Non-pigmented ciliary epithelial cell (primary cell): Measurements from ENCODE around the gene KCNJ16.
"Not testable (repeated sequence)": the region's sequence is repeated elsewhere in the genome, so short reads cannot be mapped to it uniquely, and the experiment has no call there.

Experiments used
- DNase-seq: peaks from one replicate; pipeline ENCODE4 v3.0.0-alpha.2; 2010; ENCODE audit warnings: low read depth

The KCNJ16 gene

GRCh38 chr17:70074956-70075355 lies at the start of gene KCNJ16:
Gene KCNJ16, plus strand, starts transcription at chr17:70075225. Its CDS starts 56,863 bp downstream, at chr17:70132088.
- DNase-seq = no peak

DNA sequence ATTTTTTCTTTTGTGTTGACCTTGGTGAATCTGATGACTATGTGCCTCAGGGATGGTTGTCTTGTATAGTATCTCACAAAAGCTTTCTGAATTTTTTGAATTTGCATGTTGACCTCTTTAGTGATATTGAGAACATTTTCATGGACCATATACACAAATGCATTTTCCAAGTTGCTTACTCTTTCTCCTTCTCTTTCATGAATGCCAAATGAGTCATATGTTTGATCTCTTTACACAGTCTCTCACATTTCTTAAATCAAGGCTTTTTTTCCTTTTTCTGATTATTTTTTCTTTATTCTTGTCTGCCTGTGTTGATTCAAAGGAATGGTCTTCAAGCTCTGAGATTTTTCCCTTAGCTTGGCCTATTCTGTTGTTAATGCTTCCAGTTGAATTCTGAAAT lies 46.6 kb upstream of the KCNJ16 start:
- DNase-seq = no peak

GRCh38 chr17:70028978-70029767 lies 45.9 kb upstream of the KCNJ16 start:
- no peak for DNase-seq

GRCh38 chr17:70030371-70030770 lies 44.7 kb upstream of the KCNJ16 start:
- no peak for DNase-seq

DNA sequence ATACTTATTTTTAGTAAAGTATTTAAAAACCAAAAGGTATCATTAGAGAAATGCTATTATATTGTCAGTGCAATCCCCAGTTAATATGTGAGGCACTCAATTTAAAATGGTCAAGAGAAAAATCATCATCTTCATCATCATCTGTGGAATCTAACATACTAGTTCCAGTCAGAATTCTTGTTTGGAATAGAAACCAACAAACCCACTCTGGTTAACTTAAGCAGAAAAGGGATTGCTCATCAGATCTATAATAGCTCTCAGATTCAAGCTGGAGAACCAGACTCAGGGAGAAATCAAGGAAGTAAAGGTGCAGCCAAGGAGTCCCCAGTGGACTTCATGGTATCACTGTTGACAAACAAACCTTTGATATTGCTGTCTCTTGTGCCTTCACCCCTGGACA lies 43.7 kb upstream of the KCNJ16 start:
- no peak for DNase-seq

- no peak for DNase-seq
Observed at GRCh38 chr17:70033165-70033564, 41.9 kb upstream of the KCNJ16 start.

- no peak for DNase-seq
Observed at GRCh38 chr17:70034158-70034557, 40.9 kb upstream of the KCNJ16 start.

DNA sequence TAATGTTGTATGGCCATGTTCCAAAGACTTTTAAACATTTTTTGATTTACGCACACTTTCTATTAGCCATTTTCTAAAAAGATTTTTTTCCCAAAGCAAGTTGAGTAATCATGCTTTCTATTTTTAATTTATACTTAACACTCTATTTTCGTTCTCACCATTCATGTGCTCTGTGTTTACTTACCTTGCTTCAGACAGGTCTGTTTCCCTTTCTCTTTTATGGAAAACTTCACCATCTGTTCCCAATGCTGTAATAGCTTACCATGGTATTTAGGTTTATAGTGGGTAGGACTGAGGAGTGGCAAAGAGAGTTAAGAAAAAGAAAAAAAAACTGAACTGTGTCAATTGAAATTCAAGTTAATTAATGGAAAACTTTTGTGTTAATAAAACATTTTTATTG lies 37.5 kb upstream of the KCNJ16 start:
- no peak for DNase-seq

- peak; percentile 22 for DNase-seq
Observed at GRCh38 chr17:70040336-70040735, 34.7 kb upstream of the KCNJ16 start.

GRCh38 chr17:70041061-70041460 lies 34.0 kb upstream of the KCNJ16 start:
- DNase-seq = no peak

DNA sequence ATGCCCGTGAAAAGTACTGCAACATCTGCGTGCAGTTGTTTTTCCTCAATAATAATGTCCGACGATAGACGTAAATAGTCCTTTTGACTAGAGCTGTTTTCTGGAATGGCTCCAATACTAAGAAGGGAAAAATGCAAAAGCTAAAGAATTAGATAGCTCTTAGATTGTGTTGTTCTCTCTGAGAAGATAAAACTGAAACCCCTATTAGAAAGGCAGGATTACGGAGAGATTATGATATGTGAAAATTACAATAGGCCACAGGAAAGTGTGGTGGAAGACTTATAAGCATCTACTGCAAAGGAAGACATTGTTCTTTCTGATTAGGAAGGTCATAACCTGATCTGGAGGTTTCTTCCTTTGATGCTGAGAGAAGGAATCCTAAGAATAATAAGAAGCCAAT lies 33.5 kb upstream of the KCNJ16 start:
- no peak for DNase-seq

DNA sequence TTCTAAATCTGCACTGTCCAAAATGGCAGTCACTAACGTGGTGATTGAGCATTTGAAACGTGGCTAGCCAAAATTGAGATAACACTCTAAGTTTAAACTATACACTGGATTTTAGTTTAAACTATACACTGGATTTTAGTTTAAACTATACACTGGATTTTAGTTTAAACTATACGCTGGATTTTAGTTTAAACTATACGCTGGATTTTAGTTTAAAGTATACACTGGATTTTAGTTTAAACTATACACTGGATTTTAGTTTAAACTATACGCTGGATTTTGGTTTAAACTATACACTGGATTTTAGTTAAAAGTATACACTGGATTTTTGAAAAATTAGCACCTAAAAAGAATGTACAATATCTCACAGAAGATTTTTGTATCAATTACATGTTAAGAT lies 29.2 kb upstream of the KCNJ16 start:
- not testable (repeated sequence) for DNase-seq

GRCh38 chr17:70047619-70048419 lies 27.2 kb upstream of the KCNJ16 start:
- DNase-seq = no peak

DNA sequence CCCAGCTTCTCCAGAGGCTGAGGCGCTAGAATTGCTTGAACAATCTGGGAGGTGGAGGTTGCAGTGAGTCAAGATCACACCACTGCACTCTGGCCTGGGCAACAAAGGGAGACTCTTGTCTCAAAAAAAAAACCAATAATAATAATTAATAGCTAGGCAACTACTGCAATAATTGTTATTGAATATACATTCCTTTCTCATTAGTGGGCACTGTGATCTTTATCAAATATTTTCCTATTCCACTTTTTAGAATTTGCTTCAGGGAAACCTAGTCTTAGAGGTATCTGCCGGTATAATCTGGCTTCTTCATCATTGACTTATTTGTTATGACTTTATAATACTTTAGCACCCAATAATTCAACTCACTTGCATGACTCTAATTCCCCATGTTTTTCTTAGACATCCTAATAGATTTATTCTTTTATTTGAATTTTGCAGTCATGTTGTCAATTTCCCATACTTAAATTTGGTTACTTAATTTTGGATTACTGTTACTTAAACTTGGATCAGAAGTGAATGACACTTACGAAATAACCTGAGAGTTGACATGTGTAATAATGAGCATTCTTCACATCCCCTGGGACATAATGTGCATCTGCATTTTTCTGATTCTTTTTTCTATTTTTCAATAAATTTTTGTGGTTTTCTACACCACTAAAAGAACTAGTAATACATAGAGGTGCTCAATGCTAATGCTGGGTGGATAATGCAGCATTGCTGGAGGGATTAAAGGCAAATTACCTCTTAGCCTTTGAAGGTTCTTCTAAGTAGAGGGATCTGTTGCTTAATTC lies 25.0 kb upstream of the KCNJ16 start:
- no peak for DNase-seq

DNA sequence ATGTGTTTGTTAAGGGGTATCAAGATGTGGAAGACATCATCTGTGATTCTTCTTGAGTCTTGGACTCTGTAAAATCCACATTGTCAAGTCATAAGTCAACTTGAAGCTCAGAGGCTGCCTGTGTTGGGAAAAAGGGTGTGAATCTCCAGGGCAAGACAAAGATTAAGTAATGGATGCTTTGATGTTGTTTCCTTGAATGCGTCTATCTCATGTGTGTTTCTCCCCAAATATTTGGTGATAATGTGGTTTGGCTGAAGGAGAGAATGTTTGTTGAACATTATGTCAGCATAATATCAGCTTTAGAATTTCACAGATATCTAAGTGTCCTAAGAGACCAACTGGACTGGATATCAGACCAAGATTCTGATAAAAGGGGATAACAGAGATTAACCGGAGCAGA lies 24.1 kb upstream of the KCNJ16 start:
- DNase-seq = no peak

- DNase-seq = no peak
Observed at GRCh38 chr17:70053241-70054234, 21.5 kb upstream of the KCNJ16 start.

DNA sequence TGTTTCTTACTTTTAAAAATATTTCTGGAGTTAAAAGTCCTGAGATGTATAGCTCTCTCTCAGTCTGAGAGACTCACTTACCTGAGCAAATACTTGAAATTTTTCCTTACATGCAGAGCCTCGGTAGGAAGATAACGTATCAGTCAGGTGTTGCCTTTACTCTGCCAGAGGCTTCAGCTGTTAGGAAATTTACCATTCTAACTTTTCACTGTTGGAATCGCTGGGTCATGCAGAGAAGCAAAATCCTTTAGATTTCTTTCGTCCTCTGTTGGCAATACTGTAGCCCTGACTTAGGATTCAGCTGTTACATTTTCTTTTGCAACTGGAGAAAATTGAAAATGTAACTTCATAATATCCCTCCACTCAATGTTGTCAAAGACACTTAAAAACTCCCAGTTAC lies 20.0 kb upstream of the KCNJ16 start:
- no peak for DNase-seq

- DNase-seq = no peak
Observed at GRCh38 chr17:70059071-70059470, 16.0 kb upstream of the KCNJ16 start.

DNA sequence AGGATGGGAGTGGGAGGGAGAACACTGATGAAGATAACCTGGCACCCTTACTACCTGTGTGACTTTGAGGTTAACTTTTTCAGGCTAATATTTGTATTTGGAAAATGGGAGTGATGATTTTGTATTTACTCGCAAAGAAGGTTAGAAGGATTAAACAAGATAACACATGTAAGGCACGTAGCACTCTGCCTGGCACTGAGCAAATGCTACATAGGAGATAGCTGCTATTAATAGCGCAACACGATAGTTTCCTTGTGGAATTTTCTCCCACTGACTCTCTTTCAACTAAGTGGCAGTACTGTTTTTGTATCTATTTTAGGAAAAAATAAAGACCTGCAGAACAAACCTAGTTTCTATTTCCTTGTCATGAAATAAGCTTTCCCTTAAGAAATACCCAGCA lies 15.4 kb upstream of the KCNJ16 start:
- DNase-seq = no peak

DNA sequence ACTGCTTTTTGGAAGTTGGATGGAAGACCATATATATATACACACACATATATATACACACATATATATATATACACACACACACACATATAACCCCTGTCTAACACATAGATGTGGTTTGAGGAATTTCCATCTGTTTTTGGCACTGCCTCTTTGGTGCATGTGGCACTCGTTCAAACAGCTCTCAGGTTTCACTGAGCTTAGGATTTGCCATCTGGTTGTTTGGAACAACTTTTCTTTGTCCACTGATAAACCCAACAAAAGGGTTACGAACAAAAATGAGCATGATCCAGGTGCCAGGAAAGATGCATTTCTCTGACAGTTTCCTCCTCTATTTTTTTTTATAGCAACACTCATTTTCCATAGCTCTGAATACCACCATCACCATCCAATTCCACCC lies 14.6 kb upstream of the KCNJ16 start:
- no peak for DNase-seq

DNA sequence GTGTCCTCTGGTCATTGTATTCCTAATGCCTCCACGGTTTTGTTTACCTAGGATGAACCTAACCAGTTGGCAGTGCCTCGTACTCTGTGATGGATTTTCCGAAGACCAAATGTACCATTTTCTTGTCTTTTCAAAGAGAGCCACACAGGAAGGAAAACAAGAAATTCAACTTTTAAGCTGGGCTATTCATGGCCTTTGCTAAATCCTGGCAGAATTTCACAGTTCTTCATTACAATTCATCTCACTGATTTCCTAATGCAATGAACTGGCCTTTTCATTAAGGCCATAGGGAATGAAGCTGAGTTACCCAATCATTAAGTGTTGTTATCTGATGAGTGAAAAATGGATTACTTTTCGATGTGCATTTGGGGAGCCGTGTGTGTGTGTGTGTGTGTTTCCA lies 7.9 kb upstream of the KCNJ16 start:
- no peak for DNase-seq
